ENCODE results near the gene GRID1. TPM values are rescaled to one million over a fixed set of nuclear protein-coding genes. Genes with fewer than 3 reads are reported as not detected.

Gene GRID1
- total RNA-seq, 1 experiment from 2014 or later = 5.6 TPM

DNA sequence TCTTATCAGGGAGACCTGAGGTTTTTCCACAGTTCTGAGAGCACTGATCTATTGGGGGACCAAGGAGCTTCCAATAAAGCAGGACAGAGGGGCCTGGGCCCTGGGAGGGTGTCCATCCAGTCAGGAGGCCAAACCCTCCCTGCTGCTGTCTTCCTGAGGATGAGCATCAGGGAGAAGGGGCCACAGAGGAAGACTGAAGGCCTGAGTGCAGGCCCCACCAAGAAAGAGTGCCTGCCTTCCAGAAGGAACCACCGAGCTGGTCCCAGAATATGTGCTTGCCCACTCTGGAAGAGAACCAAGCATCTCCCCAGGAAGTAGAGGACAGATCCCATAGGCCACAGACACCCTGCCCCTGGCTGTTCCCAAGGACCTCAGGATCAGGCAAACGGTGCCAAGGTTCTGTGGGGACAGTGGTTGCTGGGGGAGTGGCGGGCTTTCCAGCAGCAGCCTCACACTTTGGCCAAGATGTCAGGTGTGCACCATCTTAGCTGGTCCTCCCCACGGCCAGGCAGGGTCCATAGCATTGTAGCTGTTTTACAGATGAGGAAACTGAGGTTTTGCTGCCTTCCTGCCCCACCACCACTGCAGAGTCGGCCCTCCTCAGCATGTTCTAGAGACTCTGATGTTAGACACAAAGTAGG is 199.4 kb downstream of the GRID1 start:
- Histone ChIP-seq H3K9me2 (ENCODE audit: insufficient read depth) (no peaks in the 10 kb centered on the region), H3K27me3 (ENCODE audit: insufficient read depth, low read length) (no peaks in the 10 kb centered on the region), H3K4me2 (ENCODE audit: low read length) (no peak overlapping the region), H3K79me2 (ENCODE audit: insufficient read depth, low read length) (no peaks in the 10 kb centered on the region), H3K4me3 (replicated peaks in 1 of 2; ENCODE audit: low read depth in 1 of 2, low read length in 2 of 2) (no peak overlapping the region), H3K27ac (ENCODE audit: low read depth, low read length) (no peak overlapping the region), H4K20me1 (ENCODE audit: insufficient read depth) (no peaks in the 10 kb centered on the region), H2AFZ (ENCODE audit: low read depth, low read length, poor library complexity, severe bottlenecking) (no peak overlapping the region), H3K9ac (ENCODE audit: low read length) (no peak overlapping the region), H3K36me3 (ENCODE audit: control insufficient read depth in 1 of 2, insufficient read depth in 2 of 2, low read length in 2 of 2) (no peaks in the 10 kb centered on the region), H3K4me1 (ENCODE audit: control insufficient read depth in 1 of 2, insufficient read depth in 2 of 2, low read length in 2 of 2) (peaks cover 0 to 7% of the 10 kb centered on the region in 2 experiments; a peak in 1 of 4 replicates), H3K9me3 (ENCODE audit: control insufficient read depth in 1 of 2, insufficient read depth in 1 of 2, low read depth in 1 of 2, low read length in 2 of 2) (no peaks in the 10 kb centered on the region)
- ChIA-PET CTCF (no interaction called here), RAD21 (ENCODE audit: low non-redundant PET in 1 of 2, low total read pairs in 2 of 2, uncharacterized antibody in 2 of 2, unreplicated experiment in 2 of 2) (no interaction called here), POLR2A (no interaction called here)
- no peak for TF ChIP-seq FOSL1 (IDR thresholded peaks at IDR 0.05; ENCODE audit: low read depth)
- TF ChIP-seq, protein P1, sequence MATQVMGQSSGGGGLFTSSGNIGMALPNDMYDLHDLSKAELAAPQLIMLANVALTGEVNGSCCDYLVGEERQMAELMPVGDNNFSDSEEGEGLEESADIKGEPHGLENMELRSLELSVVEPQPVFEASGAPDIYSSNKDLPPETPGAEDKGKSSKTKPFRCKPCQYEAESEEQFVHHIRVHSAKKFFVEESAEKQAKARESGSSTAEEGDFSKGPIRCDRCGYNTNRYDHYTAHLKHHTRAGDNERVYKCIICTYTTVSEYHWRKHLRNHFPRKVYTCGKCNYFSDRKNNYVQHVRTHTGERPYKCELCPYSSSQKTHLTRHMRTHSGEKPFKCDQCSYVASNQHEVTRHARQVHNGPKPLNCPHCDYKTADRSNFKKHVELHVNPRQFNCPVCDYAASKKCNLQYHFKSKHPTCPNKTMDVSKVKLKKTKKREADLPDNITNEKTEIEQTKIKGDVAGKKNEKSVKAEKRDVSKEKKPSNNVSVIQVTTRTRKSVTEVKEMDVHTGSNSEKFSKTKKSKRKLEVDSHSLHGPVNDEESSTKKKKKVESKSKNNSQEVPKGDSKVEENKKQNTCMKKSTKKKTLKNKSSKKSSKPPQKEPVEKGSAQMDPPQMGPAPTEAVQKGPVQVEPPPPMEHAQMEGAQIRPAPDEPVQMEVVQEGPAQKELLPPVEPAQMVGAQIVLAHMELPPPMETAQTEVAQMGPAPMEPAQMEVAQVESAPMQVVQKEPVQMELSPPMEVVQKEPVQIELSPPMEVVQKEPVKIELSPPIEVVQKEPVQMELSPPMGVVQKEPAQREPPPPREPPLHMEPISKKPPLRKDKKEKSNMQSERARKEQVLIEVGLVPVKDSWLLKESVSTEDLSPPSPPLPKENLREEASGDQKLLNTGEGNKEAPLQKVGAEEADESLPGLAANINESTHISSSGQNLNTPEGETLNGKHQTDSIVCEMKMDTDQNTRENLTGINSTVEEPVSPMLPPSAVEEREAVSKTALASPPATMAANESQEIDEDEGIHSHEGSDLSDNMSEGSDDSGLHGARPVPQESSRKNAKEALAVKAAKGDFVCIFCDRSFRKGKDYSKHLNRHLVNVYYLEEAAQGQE (IDR thresholded peaks at IDR 0.05; ENCODE audit: low read depth) = no peak
- no peak for TF ChIP-seq POLR2AphosphoS5 (IDR thresholded peaks at IDR 0.05; ENCODE audit: low read depth, low read length)
- TF ChIP-seq EZH2 (IDR thresholded peaks at IDR 0.05) = no peak
- no peak for TF ChIP-seq ELF1 (IDR thresholded peaks at IDR 0.05; ENCODE audit: borderline replicate concordance, low read depth)
- no peak for TF ChIP-seq ZFX (IDR thresholded peaks at IDR 0.05)
- no peak for TF ChIP-seq POLR2A (IDR thresholded peaks at IDR 0.05; ENCODE audit: borderline replicate concordance, extremely low read depth, insufficient read depth, insufficient read length)
- TF ChIP-seq, protein P2, sequence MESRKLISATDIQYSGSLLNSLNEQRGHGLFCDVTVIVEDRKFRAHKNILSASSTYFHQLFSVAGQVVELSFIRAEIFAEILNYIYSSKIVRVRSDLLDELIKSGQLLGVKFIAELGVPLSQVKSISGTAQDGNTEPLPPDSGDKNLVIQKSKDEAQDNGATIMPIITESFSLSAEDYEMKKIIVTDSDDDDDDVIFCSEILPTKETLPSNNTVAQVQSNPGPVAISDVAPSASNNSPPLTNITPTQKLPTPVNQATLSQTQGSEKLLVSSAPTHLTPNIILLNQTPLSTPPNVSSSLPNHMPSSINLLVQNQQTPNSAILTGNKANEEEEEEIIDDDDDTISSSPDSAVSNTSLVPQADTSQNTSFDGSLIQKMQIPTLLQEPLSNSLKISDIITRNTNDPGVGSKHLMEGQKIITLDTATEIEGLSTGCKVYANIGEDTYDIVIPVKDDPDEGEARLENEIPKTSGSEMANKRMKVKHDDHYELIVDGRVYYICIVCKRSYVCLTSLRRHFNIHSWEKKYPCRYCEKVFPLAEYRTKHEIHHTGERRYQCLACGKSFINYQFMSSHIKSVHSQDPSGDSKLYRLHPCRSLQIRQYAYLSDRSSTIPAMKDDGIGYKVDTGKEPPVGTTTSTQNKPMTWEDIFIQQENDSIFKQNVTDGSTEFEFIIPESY (IDR thresholded peaks at IDR 0.05; ENCODE audit: extremely low read depth, insufficient replicate concordance, low read length) = no peak
- no peak for TF ChIP-seq RAD21 (IDR thresholded peaks at IDR 0.05; ENCODE audit: low read depth)
- TF ChIP-seq CEBPB (IDR thresholded peaks at IDR 0.05; ENCODE audit: low read depth) = no peak
- TF ChIP-seq CBX3 (IDR thresholded peaks at IDR 0.05; ENCODE audit: low read depth) = no peak
- TF ChIP-seq JUND (IDR thresholded peaks at IDR 0.05) = no peak
- TF ChIP-seq ZNF274 (IDR thresholded peaks at IDR 0.05; ENCODE audit: low read depth, low read length) = no peak
- no peak for TF ChIP-seq TCF7L2 (IDR thresholded peaks at IDR 0.05; ENCODE audit: borderline replicate concordance, extremely low read depth, insufficient read depth, insufficient read length)
- intact Hi-C loops (cut with micrococcal nuclease) = no loop called here
- DNase-seq (ENCODE audit: low read depth, low spot score) (no peak), ATAC-seq (no peak)
- no TSS peak for BruUV-seq (replicated peaks)

Measured in HCT116 (cell line).